Measurements from ENCODE around the gene RGPD6. TPM values are rescaled to one million over a fixed set of nuclear protein-coding genes. Genes with fewer than 3 reads are reported as not detected.
"Not testable (repeated sequence)": the region's sequence is repeated elsewhere in the genome, so short reads cannot be mapped to it uniquely, and the experiment has no call there.

The RGPD6 gene
- total RNA-seq: 14.4 and 16.0 TPM in 2 replicates
- long read RNA-seq, partial matches to known transcripts: 20 of 23 reads
- long read RNA-seq, other reads (novel, unspliced or antisense): 3 of 23 reads

- H3K27ac Mint-ChIP-seq (ENCODE audit: unreplicated experiment); DNase-seq (ENCODE audit: extremely low spot score, unreplicated experiment); H3K36me3 Mint-ChIP-seq (ENCODE audit: unreplicated experiment); H3K4me3 Mint-ChIP-seq (ENCODE audit: unreplicated experiment); H3K9me3 Mint-ChIP-seq (ENCODE audit: unreplicated experiment); H3K4me1 Mint-ChIP-seq (ENCODE audit: unreplicated experiment); H3K27me3 Mint-ChIP-seq (ENCODE audit: unreplicated experiment): not testable (repeated sequence)
Measured at GRCh38 chr2:110576763-110577416, at the start of gene RGPD6. Gene RGPD6, minus strand, starts transcription at chr2:110577222. Its CDS starts 198 bp downstream, at chr2:110577024.

- not testable (repeated sequence) for H3K27ac Mint-ChIP-seq (ENCODE audit: unreplicated experiment); H3K4me3 Mint-ChIP-seq (ENCODE audit: unreplicated experiment); H3K27me3 Mint-ChIP-seq (ENCODE audit: unreplicated experiment); H3K4me1 Mint-ChIP-seq (ENCODE audit: unreplicated experiment); H3K9me3 Mint-ChIP-seq (ENCODE audit: unreplicated experiment); H3K36me3 Mint-ChIP-seq (ENCODE audit: unreplicated experiment); DNase-seq (ENCODE audit: extremely low spot score, unreplicated experiment)
Measured at GRCh38 chr2:110619326-110619939, 42.4 kb upstream of the RGPD6 start.

GRCh38 chr2:110613927-110614326, 36.9 kb upstream of the RGPD6 start:
- not testable (repeated sequence) for H3K27ac Mint-ChIP-seq (ENCODE audit: unreplicated experiment); H3K9me3 Mint-ChIP-seq (ENCODE audit: unreplicated experiment); H3K27me3 Mint-ChIP-seq (ENCODE audit: unreplicated experiment); DNase-seq (ENCODE audit: extremely low spot score, unreplicated experiment); H3K4me3 Mint-ChIP-seq (ENCODE audit: unreplicated experiment); H3K4me1 Mint-ChIP-seq (ENCODE audit: unreplicated experiment); H3K36me3 Mint-ChIP-seq (ENCODE audit: unreplicated experiment)

- H3K36me3 Mint-ChIP-seq (ENCODE audit: unreplicated experiment); H3K27ac Mint-ChIP-seq (ENCODE audit: unreplicated experiment); H3K9me3 Mint-ChIP-seq (ENCODE audit: unreplicated experiment); H3K4me3 Mint-ChIP-seq (ENCODE audit: unreplicated experiment); DNase-seq (ENCODE audit: extremely low spot score, unreplicated experiment); H3K27me3 Mint-ChIP-seq (ENCODE audit: unreplicated experiment); H3K4me1 Mint-ChIP-seq (ENCODE audit: unreplicated experiment): not testable (repeated sequence)
Measured at GRCh38 chr2:110610613-110611250, 33.7 kb upstream of the RGPD6 start.

- not testable (repeated sequence) for H3K4me3 Mint-ChIP-seq (ENCODE audit: unreplicated experiment); H3K27ac Mint-ChIP-seq (ENCODE audit: unreplicated experiment); H3K36me3 Mint-ChIP-seq (ENCODE audit: unreplicated experiment); DNase-seq (ENCODE audit: extremely low spot score, unreplicated experiment); H3K4me1 Mint-ChIP-seq (ENCODE audit: unreplicated experiment); H3K9me3 Mint-ChIP-seq (ENCODE audit: unreplicated experiment)
- peaks cover 13% of the 10 kb centered on the region for H3K27me3 Mint-ChIP-seq (ENCODE audit: unreplicated experiment)
Measured at GRCh38 chr2:110609843-110610612, 33.0 kb upstream of the RGPD6 start.

GRCh38 chr2:110608788-110609502, 31.9 kb upstream of the RGPD6 start:
- not testable (repeated sequence) for H3K4me3 Mint-ChIP-seq (ENCODE audit: unreplicated experiment); DNase-seq (ENCODE audit: extremely low spot score, unreplicated experiment); H3K27ac Mint-ChIP-seq (ENCODE audit: unreplicated experiment); H3K36me3 Mint-ChIP-seq (ENCODE audit: unreplicated experiment); H3K9me3 Mint-ChIP-seq (ENCODE audit: unreplicated experiment); H3K4me1 Mint-ChIP-seq (ENCODE audit: unreplicated experiment)
- H3K27me3 Mint-ChIP-seq (ENCODE audit: unreplicated experiment): peaks cover 14% of the 10 kb centered on the region

GRCh38 chr2:110605057-110605456, 28.0 kb upstream of the RGPD6 start:
- not testable (repeated sequence) for DNase-seq (ENCODE audit: extremely low spot score, unreplicated experiment); H3K27ac Mint-ChIP-seq (ENCODE audit: unreplicated experiment); H3K4me3 Mint-ChIP-seq (ENCODE audit: unreplicated experiment); H3K36me3 Mint-ChIP-seq (ENCODE audit: unreplicated experiment); H3K4me1 Mint-ChIP-seq (ENCODE audit: unreplicated experiment); H3K9me3 Mint-ChIP-seq (ENCODE audit: unreplicated experiment)
- peaks cover 14% of the 10 kb centered on the region for H3K27me3 Mint-ChIP-seq (ENCODE audit: unreplicated experiment)

- peaks cover 14% of the 10 kb centered on the region for H3K27me3 Mint-ChIP-seq (ENCODE audit: unreplicated experiment)
- H3K4me1 Mint-ChIP-seq (ENCODE audit: unreplicated experiment); H3K9me3 Mint-ChIP-seq (ENCODE audit: unreplicated experiment); H3K4me3 Mint-ChIP-seq (ENCODE audit: unreplicated experiment); H3K27ac Mint-ChIP-seq (ENCODE audit: unreplicated experiment); H3K36me3 Mint-ChIP-seq (ENCODE audit: unreplicated experiment); DNase-seq (ENCODE audit: extremely low spot score, unreplicated experiment): not testable (repeated sequence)
Measured at GRCh38 chr2:110603917-110604591, 27.0 kb upstream of the RGPD6 start.

GRCh38 chr2:110602139-110602538, 25.1 kb upstream of the RGPD6 start:
- not testable (repeated sequence) for H3K4me3 Mint-ChIP-seq (ENCODE audit: unreplicated experiment); H3K9me3 Mint-ChIP-seq (ENCODE audit: unreplicated experiment); H3K36me3 Mint-ChIP-seq (ENCODE audit: unreplicated experiment); H3K27ac Mint-ChIP-seq (ENCODE audit: unreplicated experiment); DNase-seq (ENCODE audit: extremely low spot score, unreplicated experiment); H3K4me1 Mint-ChIP-seq (ENCODE audit: unreplicated experiment)
- peaks cover 12% of the 10 kb centered on the region for H3K27me3 Mint-ChIP-seq (ENCODE audit: unreplicated experiment)

- not testable (repeated sequence) for H3K36me3 Mint-ChIP-seq (ENCODE audit: unreplicated experiment); H3K9me3 Mint-ChIP-seq (ENCODE audit: unreplicated experiment); H3K27me3 Mint-ChIP-seq (ENCODE audit: unreplicated experiment); H3K4me1 Mint-ChIP-seq (ENCODE audit: unreplicated experiment); H3K27ac Mint-ChIP-seq (ENCODE audit: unreplicated experiment); H3K4me3 Mint-ChIP-seq (ENCODE audit: unreplicated experiment); DNase-seq (ENCODE audit: extremely low spot score, unreplicated experiment)
Measured at GRCh38 chr2:110591973-110592372, 15.0 kb upstream of the RGPD6 start.

All from osteocyte (in vitro differentiated cells).